HG02981 (cell line): Measurements from ENCODE around the gene RINL.

ENCODE experiments used
- ATAC-seq: cut with Tn5 transposase; IDR thresholded peaks from one replicate; pipeline ENCODE4 v1.9.1; 2021; ENCODE audit warnings: mild to moderate bottlenecking, moderate library complexity; ENCODE audit not compliant: unreplicated experiment

RINL gene

DNA sequence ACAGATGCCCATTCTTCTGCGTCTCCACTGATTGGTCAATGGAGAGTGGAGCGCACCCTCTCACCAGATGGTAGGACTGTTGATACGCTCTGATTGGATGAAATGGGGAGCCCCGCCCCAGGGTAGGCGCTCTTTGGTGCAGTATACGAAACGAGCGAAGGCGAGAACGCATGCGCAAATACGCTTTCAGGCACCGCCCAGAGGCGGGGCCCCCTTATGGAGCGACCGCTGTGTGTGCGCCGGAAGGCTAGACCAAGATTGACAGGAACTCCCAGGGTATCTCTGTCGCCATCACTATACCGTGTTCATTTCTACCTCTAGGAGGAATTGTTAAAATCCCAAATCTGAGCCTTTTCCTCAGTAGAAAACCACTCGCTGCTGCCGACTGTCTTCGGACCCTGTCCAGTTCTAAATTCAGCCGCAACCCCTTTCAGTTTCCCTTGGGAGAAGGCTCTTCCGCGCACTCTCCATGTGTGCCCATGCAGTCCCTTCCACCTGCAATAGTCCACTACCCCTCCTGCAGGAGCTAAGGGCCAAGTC lies 27.6 kb downstream of the RINL start:
- peak; percentile 62 for ATAC-seq

DNA sequence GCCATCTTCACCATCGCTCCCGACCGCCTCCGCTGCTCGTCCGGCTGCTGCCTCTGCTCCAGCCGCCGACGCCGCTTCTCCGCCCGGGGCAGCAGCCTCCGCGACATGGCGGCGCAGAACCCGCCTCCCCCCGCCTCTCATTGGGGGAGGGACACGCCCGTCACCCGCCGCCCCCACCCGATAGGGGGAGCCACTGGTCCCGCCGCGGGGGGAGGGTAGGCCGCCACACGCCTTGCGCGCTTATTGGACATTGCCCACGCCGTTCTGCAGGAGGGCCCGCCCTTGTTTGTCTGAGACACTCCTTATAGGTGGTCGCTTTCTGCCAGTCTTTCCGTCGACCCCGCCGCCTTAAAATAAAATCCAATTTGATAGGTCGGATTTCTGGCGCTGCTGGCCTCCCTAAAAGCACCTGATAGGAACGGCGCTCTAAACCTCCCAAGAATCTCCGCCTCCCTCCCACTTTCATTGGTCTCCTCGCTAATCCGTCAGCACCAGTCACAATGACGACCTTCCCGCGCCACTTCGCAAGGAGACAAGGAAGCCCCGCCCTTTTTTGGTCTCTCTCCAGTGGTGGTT lies 28.1 kb downstream of the RINL start, which contains the start of gene HNRNPL:
Gene HNRNPL (minus strand): TSS at position 127 of the 576 bp plus-strand sequence. CDS start 20 bp downstream, at position 107.
- ATAC-seq, result peak; percentile 55

DNA sequence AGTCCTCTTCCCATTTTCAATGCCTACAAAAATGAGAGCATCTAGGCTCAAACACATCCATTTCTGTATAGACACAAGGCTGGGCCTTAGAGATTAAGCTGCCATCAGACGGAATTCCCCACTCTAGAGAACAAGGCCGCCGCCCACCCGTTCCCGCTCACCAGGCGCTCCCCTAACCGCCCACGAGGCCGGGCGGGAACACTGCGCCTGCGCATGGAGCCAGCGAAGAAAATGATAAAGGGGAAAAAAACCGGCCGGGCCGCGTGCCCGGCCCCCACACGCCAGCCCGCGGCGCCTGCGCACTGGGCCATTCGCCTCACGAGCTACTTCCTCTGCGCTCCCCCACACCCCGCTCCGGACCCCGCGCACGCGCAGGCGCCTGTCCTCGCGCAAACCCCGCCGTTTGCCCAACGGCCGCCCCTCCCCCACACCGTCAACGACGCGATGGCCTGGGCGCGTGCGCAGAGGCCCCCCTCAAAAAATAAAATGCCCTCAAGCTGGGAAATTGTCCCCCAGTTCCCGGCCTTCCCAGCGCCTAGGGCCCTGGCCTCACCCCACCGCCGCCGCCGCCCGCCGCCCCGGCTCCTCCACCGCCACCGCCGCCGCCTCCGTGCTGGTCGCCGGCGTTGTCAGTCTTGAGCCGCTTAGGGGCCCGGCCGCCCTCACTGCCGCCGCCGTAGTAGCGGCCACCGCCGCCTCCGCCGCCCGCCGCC lies 28.8 kb downstream of the RINL start:
- ATAC-seq, result peak; percentile 18

DNA sequence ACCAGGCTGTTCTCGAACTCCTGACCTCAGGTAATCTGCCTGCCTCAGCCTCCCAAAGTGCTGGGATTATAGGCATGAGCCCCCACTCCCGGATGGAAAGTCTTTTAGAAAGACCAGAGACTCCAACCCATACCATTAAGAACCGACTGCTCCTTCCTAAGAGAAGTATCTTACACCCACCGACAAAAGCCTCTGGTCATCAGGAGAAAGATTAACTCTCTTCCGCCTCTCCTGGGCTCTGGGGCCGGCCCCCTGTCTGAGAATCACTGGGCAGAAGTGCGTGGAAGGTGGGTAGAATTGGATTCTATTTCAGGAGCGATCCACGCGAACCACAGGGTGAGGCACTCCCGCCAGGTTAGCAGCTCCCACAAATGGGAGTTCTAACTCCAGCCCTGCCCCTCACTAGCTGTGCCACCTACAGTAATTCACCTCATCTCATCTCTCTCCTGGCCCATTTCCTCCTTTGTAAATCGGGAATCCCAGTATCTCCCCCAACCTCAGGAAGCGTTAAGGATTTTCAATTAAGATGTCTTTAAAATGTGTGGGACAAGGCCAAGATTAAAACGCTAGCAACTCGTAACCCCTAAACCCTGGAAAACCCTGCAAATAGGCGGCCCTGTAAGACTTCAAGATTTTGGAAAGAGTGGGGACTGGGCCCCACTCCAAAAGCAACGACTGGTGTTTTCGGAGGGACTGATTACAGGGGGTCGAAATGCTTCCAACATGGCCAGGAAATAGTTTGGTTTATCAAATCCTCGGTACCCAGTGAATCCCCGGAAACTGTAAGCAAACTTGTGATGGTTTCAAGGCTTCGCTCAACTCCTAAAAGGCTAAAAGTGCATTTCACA lies 29.6 kb downstream of the RINL start:
- no peak for ATAC-seq

DNA sequence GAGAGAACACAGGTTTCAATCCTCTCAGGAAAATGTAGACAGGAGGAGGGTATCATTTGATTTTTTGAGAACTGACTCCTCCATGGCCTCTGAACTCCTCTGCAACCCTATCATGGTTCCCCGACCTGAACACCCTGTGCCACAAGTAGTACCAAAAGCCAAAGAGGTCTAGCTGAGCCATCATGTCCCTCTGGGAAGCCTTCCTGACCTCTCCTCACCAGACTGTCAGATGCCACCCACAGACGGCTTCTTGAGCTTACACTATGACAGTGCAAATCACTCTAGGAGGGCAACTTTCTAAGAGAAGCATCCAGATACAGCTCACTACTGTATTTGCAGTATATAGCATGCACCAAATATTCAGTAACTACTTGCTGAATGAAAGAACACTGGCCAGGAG lies 32.0 kb downstream of the RINL start:
- no peak for ATAC-seq

DNA sequence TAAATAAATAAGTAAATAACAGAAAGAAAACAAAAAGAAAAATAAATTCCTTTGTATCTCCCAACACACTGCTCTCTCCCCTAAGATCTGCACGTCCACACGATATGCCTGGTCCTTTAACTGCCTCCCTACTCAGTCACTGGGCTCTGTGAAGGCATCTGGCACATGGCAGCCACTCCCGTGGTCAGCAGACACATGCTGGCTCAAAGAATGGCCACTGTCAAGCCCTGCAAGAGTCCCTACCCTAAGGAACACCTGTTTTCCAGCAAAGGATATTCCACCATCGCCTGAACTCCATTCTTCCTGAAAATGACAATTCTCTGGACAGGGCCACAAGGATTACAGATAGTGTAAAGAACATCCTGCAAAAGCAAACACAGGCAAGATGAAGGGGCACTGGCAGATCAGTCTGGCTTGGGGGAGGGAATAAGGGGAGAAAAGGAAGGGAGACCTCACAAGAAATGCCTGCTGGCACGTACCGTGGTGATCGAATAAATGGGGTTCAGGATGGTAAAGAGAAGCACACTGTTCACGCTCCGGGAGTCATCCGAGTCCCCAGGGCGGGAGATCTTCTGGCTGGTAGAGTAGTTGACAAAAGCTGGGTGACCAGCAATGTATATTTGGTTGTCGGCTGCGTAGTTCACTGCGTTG lies 32.6 kb downstream of the RINL start:
- ATAC-seq, result no peak

DNA sequence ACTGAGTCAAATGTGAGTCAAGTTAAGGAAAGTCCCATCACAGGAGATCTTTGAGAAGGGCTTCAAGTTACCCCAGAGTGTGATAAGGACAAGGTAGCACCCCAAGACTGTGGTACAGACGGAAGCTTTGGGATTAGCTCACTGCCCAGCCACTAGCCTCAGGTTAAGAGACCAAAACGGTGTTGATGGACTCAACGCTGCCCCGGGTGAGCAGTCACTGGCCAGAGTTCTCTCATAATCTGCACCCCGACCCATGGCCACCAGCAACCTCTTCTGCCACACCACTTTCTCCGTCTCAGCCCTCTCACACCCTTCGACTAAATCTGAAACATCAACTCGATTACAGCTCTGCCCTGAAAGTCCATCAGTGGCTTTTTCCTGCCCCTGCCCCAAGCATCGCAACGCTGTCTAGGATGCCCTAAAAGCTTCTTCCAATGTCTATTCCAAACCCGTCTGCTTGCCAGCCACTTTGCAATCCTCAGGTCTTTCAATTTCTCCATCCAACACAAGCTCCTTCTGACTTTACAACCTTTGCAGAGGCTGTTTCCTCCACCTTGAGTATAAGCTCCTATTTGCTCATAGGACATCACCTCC lies 33.9 kb downstream of the RINL start:
- no peak for ATAC-seq

DNA sequence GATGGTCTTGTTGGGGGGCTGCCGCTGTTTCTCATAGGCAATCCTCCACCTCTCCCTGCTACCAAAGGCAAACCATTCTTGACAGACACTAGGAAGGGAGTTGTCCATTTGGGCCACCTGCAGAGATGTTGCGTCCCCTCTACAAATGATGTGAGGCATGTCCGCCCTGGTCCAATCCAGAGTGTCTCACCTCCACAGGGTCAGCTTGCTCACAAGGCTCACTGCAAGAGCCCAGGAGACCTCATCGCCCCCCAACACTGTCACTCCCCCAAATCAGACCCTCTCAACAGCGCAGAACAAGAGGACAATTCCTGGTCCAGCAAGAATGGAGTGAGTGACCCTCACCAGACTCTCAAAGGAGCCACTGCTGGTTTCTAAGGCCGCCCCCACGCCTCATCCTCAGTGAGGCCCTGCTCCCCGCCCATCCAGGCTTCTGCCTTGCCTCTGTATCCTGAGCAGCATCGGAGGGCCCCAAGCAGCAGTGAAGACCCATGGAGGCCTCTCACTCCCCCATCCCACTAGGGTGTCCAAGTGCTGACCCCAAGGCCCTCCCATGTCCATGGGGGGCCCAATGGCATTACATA lies 34.8 kb downstream of the RINL start:
- no peak for ATAC-seq

DNA sequence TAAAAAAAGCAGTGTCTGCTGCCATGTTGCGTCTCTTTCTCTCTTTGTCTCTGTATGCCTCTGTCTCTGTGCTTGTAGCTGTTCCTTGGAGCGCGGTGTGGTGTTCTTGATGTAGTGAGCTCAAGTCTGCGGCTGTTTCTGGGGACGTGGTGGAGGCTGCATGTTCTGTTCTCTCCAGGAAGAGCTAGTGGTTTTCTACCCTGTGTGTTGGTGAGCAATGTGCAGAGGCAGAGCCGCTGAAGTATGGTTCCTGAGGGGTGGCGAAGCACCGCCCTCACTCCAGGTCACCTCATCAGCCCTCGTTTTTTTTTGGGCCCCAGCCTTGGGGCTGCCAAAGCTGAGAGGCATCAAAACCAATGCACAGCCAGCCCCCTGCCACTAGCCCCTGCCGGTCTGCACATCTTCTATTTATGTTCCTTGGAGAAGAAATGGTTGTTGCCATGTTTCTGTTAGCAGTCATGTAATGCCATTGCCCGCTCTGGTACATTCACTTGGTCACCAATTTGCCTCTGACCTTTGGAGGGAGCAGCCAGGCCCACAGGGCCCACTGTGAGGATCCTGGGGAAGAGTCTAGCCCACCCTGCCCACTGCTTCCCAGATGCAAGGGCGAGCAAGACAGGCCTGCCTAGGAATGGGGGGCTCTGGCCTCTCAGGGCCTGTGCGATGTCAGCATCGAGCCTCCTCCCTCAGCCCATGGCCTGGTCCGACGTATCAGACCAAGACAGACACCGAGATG lies 35.5 kb downstream of the RINL start:
- no peak for ATAC-seq

DNA sequence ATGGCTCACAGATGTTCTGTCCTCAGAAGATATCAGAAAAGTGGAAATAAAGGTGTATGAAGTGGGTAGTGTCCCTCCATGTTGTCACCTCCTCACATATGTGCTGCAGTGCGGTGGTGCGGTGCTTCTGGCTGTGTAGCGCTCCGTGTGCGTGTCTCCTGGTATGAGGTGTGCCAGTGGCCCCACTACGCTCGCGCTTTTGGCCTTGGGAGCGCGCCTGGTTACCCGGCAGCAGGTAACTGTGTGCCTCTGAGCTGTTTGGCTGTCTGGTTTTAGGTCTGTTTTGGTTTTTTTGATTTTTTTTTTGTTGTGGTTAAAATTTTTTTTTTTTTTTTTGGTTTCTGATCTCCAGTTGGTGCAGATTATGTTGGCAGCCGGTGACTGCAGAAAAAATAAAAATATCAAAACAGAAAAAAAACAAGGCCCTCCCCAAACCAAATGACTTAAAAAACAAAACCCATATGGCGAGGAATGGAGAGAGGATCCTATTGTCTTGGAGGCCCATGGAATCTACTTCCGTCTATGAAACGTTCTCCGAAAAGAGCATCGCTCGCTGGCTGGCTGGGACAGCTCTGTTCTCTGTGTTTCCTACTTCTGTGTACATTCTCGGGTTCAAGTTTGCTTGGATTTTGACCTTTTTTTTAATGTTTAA lies 36.2 kb downstream of the RINL start:
- no peak for ATAC-seq

DNA sequence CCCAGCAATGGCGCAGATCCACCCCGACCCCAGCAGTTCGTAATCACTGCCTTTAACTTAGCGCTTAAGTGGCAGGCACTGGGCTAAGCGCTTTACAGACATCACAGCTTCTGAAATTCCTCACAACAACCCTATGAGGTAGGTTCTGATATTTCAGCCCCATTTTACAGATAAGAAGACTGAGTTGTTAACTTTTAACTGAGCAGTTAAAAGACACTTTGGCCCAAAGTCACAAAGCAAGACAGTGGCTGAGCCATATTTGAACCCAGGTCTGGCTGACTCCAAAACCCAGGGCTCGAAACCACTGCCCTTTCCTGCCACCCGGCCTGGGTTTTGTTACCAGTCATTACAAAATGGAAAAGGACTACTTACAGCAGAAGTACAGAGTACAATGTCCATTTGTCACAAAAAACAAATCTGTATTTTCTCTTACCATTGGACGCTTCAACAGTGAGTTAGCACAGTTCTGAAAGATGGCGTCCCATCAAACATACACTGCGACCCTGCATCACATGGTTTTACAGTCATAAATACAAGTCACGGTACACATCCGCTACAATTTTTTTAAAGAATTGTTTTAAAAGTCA lies 36.8 kb downstream of the RINL start:
- no peak for ATAC-seq

DNA sequence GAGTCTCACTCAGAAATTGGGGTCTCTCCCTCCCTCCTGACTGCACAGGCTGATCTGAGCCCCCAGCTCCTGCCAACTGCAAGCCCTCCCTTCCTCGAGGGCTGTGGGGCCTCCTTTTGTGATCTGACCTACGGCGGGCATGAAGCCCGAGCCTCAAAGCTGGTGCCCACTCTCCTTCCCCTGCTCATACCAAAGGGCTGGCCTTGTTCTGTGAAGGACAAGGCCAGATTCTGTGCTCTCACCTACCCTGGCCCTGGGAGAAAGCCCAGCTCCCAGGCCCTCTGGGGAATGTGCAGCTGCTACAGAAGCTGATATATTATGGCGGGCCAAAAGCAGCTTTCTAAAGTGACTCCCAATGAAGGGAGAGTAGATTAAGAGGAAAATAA lies 37.5 kb downstream of the RINL start:
- no peak for ATAC-seq

DNA sequence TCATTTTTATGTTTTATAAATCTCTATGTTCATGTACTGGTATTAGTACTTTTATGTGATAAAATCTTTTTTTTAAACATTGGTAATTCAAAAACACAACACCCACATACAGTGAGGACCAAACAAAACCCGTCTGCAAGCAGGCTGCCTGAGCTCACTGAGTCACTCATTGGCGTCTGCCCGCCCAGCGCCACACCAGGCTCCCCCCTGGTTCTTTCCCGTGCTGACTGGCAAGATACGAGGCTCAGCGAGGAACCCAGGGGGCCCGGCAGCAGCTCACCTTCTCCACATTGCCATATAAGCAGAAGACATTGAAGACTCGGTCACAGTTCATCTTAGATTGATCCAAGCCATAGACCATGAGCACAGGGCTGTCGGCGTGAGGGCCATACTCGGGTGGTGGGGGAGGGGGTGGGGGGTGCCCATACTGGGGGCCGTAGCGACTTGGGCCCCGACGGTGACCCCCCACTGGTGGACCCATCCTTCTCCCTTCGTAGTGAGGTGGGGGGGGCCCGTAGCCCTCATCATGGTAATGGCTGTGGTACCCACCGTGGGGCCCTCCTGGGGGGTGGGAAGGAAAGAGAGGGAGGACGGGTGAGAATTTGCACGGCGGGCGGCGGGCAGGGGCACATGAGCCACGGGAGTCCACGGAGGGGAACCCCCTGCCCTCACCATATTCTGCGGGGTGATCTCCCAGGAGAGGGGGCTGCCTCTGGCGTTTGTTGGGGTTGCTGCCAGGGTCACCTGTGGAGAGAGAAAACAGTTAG lies 38.1 kb downstream of the RINL start:
- ATAC-seq, result no peak

DNA sequence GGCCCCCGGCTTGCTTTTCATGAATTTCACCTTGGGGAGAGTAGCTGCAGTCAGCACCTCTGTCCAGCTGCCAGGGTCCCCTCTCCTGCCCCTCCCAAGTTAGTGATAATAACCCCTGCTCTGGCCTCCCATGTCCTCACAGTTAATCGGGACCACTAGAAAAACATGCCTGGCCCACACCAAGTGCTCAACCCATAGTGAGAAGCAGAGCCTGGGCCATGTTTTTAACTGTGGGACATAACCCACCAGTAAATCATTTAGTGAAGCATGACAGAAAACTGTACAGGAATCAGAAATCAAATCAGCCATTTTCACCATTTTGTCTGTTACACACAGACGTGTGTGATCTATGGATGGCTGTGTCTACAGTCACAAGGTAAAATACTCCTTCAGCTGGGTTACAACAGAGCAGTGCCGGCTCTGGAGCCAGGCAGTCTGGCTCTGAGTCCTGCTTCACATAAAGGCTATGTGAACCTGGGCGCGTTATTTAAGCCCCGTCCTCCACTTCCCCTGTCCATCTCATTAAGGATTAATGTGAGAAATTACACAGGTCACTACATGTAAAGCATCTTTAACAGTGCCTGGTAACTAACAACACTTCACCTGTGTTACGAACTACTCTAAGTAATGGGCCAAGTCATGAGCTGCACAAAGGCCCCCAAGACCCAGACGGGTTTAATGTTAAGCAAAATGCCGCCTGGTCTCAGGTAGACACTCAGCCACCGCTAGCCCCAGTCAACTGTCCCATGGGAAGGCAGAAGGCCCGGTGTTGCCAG lies 38.9 kb downstream of the RINL start:
- no peak for ATAC-seq

DNA sequence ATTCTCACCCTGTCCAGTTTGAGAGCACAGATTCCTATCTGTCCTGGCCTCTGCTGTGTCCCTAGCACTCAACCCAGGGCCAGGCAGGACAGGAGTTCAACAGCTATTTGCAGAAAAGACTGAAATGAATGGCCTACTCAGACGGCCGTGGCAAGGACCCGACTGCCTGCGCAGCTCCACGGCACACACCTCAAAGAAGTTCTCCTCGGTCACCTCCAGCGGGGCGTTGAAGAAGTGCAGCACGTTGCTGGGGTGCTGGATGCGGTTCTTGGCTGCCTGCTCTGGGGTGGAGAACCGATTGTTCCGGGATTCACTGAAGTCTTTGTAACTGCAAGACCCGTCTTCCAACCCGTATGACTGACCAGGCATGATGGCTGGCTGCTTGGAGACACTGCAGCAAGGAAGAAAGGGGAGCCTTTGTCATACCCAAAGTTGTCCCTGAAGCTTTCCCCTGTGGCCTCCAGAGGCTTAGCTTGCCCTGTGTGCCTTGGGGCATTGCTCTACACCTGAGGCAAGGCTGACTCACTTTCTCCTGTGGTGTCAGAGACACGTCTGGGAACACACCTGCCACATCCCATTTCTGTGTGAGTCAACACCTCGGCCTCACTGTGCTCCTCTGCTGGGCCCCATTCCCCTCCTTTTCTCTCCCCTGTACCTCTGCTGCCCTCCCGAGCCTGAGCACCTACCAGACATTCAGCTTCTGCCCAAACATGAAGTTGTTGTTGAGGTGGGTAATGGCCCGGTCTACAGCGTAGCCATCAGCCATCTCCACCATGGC lies 39.7 kb downstream of the RINL start:
- no peak for ATAC-seq

DNA sequence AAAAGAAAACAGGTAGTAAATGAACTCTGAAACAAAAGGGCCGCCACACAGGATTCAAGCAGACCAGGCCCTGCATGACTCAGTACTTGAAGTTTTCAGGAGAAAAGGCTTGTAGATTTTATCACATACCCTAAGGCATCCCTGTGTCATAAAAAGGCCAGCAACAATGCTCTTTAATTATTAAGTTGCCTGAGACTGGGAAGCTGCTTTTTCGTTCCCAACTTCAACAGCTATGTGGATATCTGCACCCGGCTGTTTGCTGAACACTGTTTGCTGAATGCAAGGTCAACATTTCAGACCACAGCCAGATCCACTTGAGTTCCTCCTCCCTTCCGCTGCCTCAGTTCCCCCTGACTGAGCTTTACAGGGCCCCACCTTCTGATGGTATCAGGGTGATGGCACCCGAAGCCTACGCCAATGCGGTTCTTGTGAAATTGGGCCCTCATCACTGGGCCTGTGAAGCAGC lies 40.4 kb downstream of the RINL start:
- ATAC-seq, result no peak
